Activated CD4-positive, CD25-positive, alpha-beta regulatory T cell treated with anti-CD3 and anti-CD28 coated beads, Interleukin-2, amount 50 U/mL, for 24 hours (primary cell): Measurements from ENCODE around the gene DPYSL5.
"Not testable (repeated sequence)": the region's sequence is repeated elsewhere in the genome, so short reads cannot be mapped to it uniquely, and the experiment has no call there.

ENCODE experiments used
- ATAC-seq, 2 donors: fragments of 150-1000 bp; cut with Tn5 transposase; one replicate each; pipeline ENCODE4 v1.10.0; 2021; ENCODE audit warnings: mild to moderate bottlenecking in 1 of 2, moderate library complexity in 1 of 2

Gene DPYSL5

GRCh38 chr2:26847655-26848335 lies at the start of gene DPYSL5:
Gene DPYSL5, plus strand, starts transcription at chr2:26848132. Its CDS starts 50,368 bp downstream, at chr2:26898500.
- ATAC-seq, result no peak

- ATAC-seq, result no peak
Observed at GRCh38 chr2:26801328-26801727, 46.6 kb upstream of the DPYSL5 start.

- ATAC-seq, result no peak
Observed at GRCh38 chr2:26801796-26802195, 46.1 kb upstream of the DPYSL5 start.

GRCh38 chr2:26805241-26805676 lies 42.7 kb upstream of the DPYSL5 start:
- no peak for ATAC-seq

DNA sequence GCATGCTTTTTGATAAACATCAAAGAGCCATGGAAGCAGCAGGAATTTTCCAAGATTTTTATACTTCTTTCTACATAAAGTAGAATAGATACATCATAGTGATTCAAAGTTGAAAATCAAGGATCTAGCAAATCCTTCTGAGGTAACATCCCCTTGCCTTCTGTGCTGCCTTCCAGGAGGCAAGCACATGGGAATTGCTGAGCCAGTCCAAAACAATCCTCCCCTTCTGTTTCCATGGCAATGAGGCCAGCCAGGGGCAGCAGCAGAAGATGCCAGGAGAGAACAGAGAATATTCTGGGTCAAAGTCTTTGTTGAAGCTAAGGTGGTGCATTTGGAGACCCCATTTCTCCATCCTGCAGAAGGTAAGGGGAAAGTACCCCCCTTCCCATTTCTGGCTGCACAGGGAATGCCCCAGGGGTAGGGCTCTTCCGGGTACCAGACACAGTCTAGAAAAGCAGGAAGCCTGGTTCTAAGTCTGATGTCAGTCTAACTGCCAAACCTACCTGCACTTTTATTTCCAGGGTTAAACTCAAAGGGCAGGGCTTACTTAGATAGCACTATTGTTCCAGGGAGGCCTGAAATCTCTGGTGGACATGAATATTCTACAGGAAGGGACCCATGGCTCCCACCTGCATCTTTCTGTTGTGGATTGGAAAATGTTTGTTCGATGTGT lies 40.0 kb upstream of the DPYSL5 start:
- no peak for ATAC-seq

DNA sequence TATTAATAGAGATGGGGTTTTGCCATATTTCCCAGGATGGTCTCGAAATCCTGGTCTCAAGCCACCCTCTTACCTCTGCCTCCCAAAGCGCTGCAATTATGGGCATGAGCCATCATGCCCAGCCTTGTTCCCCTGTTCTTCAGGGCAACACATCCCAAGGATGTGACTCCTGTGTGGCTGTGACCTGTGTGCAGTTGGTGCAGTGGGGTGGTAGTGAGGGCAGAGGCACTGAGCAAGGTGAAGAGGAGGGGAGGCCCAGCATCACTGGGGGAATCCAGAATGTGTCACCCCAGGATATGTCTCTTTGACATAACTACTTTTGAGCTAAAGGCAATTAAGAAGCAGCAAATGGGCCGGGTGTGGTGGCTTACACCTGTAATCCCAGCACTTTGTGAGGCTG lies 38.7 kb upstream of the DPYSL5 start:
- ATAC-seq, result no peak

- ATAC-seq, result no peak
Observed at GRCh38 chr2:26809876-26810577, 37.9 kb upstream of the DPYSL5 start.

DNA sequence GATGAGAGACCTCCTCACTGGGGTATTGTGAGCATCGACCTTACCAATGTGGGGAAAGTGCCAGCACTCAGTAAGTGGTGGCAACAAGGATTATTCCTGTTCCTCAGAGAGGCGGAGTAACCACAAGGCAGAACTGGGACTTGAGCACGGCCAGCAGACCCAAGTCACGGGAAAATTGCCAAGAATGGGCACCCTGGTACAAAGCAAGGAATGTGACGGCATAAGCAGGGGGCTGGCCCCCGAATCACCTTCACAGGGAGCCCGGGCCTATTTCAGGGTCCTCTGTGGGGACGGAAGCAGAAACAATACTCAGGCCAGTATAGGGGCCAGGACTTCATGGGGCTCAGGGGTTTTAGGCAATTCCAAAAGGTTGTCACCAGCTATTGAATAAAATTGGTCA lies 36.7 kb upstream of the DPYSL5 start:
- no peak for ATAC-seq

- no peak for ATAC-seq
Observed at GRCh38 chr2:26811791-26812694, 35.9 kb upstream of the DPYSL5 start.

DNA sequence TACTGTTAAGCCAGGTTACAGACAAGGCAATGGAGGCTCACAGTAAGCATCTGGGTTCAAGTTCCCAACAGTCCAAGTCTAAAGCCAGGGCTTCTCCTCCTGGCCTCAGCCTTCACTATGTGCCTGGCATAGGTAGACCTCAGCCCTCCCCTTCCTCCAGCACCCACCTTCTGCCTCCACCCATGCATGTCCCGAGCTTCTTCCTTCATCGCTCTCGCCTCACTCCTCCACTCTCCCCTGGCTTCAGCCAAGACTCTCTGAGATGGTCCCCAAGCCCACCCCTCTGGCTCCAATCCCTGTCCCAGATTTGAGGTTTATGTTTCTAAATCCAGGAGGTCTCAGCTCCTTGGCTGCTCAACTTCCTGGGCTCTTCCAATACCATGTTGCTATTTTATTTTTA lies 35.2 kb upstream of the DPYSL5 start:
- ATAC-seq, result no peak

DNA sequence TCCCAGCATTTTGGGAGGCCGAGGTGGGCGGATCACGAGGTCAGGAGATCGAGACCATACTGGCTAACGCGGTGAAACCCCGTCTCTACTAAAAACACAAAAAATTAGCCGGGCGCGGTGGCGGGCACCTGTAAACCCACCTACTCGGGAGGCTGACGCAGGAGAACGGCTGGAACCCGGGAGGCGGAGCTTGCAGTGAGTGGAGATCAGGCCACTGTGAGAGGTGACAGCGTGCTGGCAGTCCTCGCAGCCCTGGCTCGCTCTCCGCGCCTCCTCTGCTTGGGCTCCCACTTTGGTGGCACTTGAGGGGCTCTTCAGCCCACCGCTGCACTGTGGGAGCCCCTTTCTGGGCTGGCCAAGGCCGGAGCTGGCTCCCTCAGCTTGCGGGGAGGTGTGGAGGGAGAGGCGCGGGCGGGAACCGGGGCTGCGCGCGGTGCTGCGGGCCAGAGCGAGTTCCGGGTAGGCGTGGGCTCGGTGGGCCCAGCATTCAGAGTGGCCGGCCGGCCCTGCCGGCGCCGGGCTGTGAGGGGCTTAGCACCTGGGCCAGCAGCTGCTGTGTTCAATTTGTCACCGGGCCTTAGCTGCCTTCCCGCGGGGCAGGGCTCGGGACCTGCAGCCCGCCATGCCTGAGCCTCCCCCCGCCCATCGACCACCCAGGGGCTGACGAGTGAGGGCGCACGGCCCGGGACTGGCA lies 33.7 kb upstream of the DPYSL5 start:
- not testable (repeated sequence) for ATAC-seq

DNA sequence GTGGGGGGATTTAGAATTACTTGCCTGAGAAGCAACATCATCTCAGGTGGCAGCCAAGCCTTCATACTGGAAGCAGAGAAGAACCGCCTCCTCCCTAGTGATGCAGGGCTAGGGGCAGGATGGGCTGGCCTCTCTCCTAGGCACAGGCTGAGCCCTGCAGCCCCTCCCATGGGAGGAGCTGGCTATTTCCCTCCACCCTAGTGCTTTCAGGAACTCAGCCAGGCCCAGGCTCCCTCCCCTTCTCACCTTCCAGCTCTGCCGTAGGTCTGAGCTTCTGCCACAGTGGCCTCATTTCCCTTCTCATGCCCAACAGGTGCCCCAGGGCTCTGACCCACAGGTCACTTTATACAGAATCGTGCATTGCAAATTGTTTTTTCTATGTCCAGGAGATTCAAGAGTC lies 31.0 kb upstream of the DPYSL5 start:
- ATAC-seq, result no peak

- ATAC-seq, result no peak
Observed at GRCh38 chr2:26818255-26818654, 29.7 kb upstream of the DPYSL5 start.

- no peak for ATAC-seq
Observed at GRCh38 chr2:26818972-26819371, 29.0 kb upstream of the DPYSL5 start.

- ATAC-seq, result no peak
Observed at GRCh38 chr2:26820932-26821331, 27.0 kb upstream of the DPYSL5 start.

GRCh38 chr2:26822877-26823276 lies 25.1 kb upstream of the DPYSL5 start:
- no peak for ATAC-seq

GRCh38 chr2:26838121-26838906 lies 9.6 kb upstream of the DPYSL5 start:
- ATAC-seq, result no peak

DNA sequence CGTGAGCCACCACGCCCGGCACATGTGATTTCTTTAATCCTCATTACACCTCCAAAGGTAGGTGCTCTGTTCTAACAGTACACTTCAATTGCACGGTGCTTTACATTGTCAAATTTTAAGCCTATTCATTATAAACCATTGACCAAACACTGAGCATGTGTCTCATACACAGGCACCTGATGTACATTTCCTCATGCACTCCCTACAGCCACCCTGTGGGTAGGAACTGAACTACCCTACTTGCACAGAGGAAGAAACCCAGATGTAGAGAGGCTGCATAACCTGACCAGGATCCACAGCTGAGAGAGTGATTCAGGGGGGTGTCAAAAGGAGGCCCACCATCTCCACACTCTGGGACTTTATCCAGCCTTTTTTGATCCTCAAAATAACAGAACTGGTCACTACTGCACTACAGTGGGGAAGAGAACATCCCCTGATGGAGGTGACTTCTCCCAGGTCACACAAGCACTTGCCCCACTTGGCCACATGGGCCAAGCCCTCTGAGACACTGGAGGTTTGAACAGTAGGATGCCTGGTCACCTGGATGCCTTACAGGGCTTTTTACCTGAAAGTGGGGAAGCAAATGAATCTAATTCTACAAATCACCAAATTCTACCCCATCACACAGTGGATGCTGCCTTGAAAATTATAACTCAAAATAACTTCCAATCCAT lies 6.9 kb upstream of the DPYSL5 start:
- ATAC-seq, result no peak

GRCh38 chr2:26843041-26843440 lies 4.9 kb upstream of the DPYSL5 start:
- ATAC-seq, result no peak

DNA sequence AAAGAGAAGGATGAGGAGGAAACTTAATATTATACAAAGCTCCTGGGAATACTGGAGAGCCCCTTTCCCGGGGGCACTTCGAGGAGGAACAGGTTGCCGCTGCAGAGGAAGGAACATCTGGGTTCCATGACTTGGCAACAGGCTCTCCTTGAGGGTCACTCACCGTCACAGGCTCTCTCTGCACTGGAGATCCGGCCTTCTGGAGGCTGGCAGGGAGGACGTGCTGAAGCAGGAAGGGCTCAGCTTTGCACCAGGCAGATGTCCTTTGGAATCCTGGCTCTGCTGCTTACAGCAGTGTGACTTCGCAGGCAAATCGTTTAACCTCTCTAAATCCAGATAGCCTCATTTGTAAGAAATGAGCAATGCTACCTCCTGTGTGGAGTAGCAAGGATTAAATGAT lies 2.9 kb upstream of the DPYSL5 start:
- no peak for ATAC-seq
